Keratinocyte (primary cell): ENCODE measurements around the gene ADAMTS9. TPM values are rescaled to one million over a fixed set of nuclear protein-coding genes. Genes with fewer than 3 reads are reported as not detected.

Experiments used
- DNase-seq: peaks from one replicate; pipeline ENCODE4 v3.0.0-alpha.2; 2011; ENCODE audit warnings: low read depth, missing footprints, low spot score
- FAIRE-seq: peaks from 2 replicates; lab custom pipeline; 2011; peaks lifted over from hg19 to GRCh38; lab: Jason Lieb, UNC
- H2AFZ ChIP-seq: 2 replicates; pipeline ENCODE4 v1.6.0; 2012; ENCODE audit warnings: low read length, control low read depth, inconsistent platforms; ENCODE audit not compliant: control insufficient read depth
- H3K27ac ChIP-seq: 2 replicates; pipeline ENCODE4 v1.5.1; 2011; ENCODE audit warnings: low read length; ENCODE audit not compliant: control insufficient read depth, insufficient read depth
- H3K27me3 ChIP-seq: 3 replicates; pipeline ENCODE4 v1.6.0; 2011; ENCODE audit warnings: low read length; ENCODE audit not compliant: control insufficient read depth, insufficient read depth; ENCODE audit errors: extremely low read depth
- H3K36me3 ChIP-seq, 2 experiments: 2 replicates in 1 of 2; 3 replicates in 1 of 2; pipeline ENCODE4 v1.5.1; 2011; ENCODE audit warnings: low read length in 2 of 2, mild to moderate bottlenecking in 1 of 2; ENCODE audit not compliant: control insufficient read depth in 2 of 2, insufficient read depth in 2 of 2; ENCODE audit errors: extremely low read depth in 1 of 2
- H3K4me1 ChIP-seq: 3 replicates; pipeline ENCODE4 v1.5.1; 2011; ENCODE audit warnings: low read length; ENCODE audit not compliant: control insufficient read depth, insufficient read depth; ENCODE audit errors: extremely low read depth
- H3K4me2 ChIP-seq: 3 replicates; pipeline ENCODE4 v1.6.0; 2011; ENCODE audit warnings: low read depth, low read length; ENCODE audit not compliant: control insufficient read depth, insufficient read depth; ENCODE audit errors: extremely low read depth
- H3K4me3 ChIP-seq, 3 experiments: fragments of 200-600 bp in 1 of 3; sonication (generic) in 1 of 3; 2 replicates in 2 of 3; 3 replicates in 1 of 3; pipeline ENCODE4 v1.5.1; 2011 to 2016; ENCODE audit warnings: low read length in 3 of 3, mild to moderate bottlenecking in 3 of 3, control low read depth in 2 of 3, inconsistent platforms in 1 of 3, low read depth in 1 of 3, mixed read lengths in 1 of 3, mixed run types in 1 of 3, moderate library complexity in 1 of 3; ENCODE audit not compliant: control insufficient read depth in 2 of 3, insufficient read depth in 2 of 3; ENCODE audit errors: extremely low read depth in 1 of 3
- H3K79me2 ChIP-seq: 2 replicates; pipeline ENCODE4 v1.6.0; 2012; ENCODE audit warnings: low read length; ENCODE audit not compliant: control insufficient read depth, insufficient read depth
- H3K9ac ChIP-seq: 3 replicates; pipeline ENCODE4 v1.6.0; 2011; ENCODE audit warnings: low read length; ENCODE audit not compliant: control insufficient read depth, insufficient read depth; ENCODE audit errors: extremely low read depth
- H3K9me1 ChIP-seq: 3 replicates; pipeline ENCODE4 v1.6.0; 2011; ENCODE audit warnings: low read length; ENCODE audit not compliant: control insufficient read depth, insufficient read depth; ENCODE audit errors: extremely low read depth
- H3K9me3 ChIP-seq: 2 replicates; pipeline ENCODE4 v1.5.1; 2012; ENCODE audit warnings: low read depth, low read length; ENCODE audit not compliant: control insufficient read depth
- H4K20me1 ChIP-seq: 3 replicates; pipeline ENCODE4 v1.6.0; 2011; ENCODE audit warnings: low read length; ENCODE audit not compliant: control insufficient read depth, insufficient read depth; ENCODE audit errors: extremely low read depth
- CTCF ChIP-seq, 3 experiments: IDR thresholded peaks in 1 of 3; conservative IDR thresholded peaks in 1 of 3; optimal IDR thresholded peaks in 1 of 3; 2 replicates in 2 of 3; 3 replicates in 1 of 3; pipeline versions ENCODE3 to v1.5.1; 2011; ENCODE audit warnings: low read length in 3 of 3, mild to moderate bottlenecking in 3 of 3, moderate library complexity in 2 of 3, control low read depth in 1 of 3, inconsistent platforms in 1 of 3; ENCODE audit not compliant: insufficient read depth in 2 of 3; ENCODE audit errors: extremely low read depth in 1 of 3
- EZH2 ChIP-seq: IDR thresholded peaks from one replicate; pipeline ENCODE4 v1.6.1; 2012; ENCODE audit warnings: inconsistent platforms, mild to moderate bottlenecking, low read length, moderate library complexity
- dilution Hi-C: fragments of 300-500 bp; cut with MboI; formaldehyde crosslinking; loops from one replicate; pipeline ENCODE4 v1.7.0; 2020; ENCODE audit warnings: low sequenced_read_pairs; ENCODE audit not compliant: extremely low pct_ligation_motif_present
- polyA plus RNA-seq, 5 experiments: library from polyadenylated mRNA; depleted of rRNA in 3 of 5; stranded (reverse) in 3 of 5; stranded (forward) in 1 of 5; unstranded in 1 of 5; fragments of >200 nt; gene quantifications; 1 replicate in 1 of 5; 2 replicates in 3 of 5; 3 replicates in 1 of 5; pipeline versions ENCODE4 v1.2.1 to v1.2.3, GENCODE V29; 2011 to 2012; ENCODE audit warnings: missing spikeins in 2 of 5, low read depth in 1 of 5, low replicate concordance in 1 of 5

The ADAMTS9 gene
- polyA plus RNA-seq, 1 donor (not counting 4 experiments of a cell fraction or from before 2014, with no cell fraction given): 0.43 TPM

- Histone ChIP-seq H3K4me2 (no peak overlapping the region), H3K36me3 (no peaks in the 10 kb centered on the region), H3K4me1 (no peaks in the 10 kb centered on the region), H4K20me1 (no peaks in the 10 kb centered on the region), H2AFZ (no peak overlapping the region), H3K27ac (no peak overlapping the region), H3K27me3 (no peaks in the 10 kb centered on the region), H3K9me3 (no peaks in the 10 kb centered on the region), H3K9ac (no peak overlapping the region), H3K9me1 (no peaks in the 10 kb centered on the region), H3K79me2 (no peaks in the 10 kb centered on the region), H3K4me3 (no peak overlapping the region)
- FAIRE-seq (no peak), DNase-seq (no peak)
- TF ChIP-seq EZH2 (no peak), CTCF (optimal IDR thresholded peaks at IDR 0.05 in 1 of 3, IDR thresholded peaks at IDR 0.05 in 1 of 3, conservative IDR thresholded peaks at IDR 0.05 in 1 of 3; ENCODE audit: extremely low read depth in 1 of 3, insufficient read depth in 2 of 3, low read length in 3 of 3) (no peak)
- dilution Hi-C loops: no loop called here
Observed at GRCh38 chr3:64509206-64509605, 178.6 kb downstream of the ADAMTS9 start.

- DNase-seq (no peak), FAIRE-seq (no peak)
- H2AFZ ChIP-seq: no peak overlapping the region
- H3K4me2 ChIP-seq: no peak overlapping the region
- no peaks in the 10 kb centered on the region for H3K27me3 ChIP-seq
- TF ChIP-seq EZH2: no peak
- no peak for TF ChIP-seq CTCF (optimal IDR thresholded peaks at IDR 0.05 in 1 of 3, IDR thresholded peaks at IDR 0.05 in 1 of 3, conservative IDR thresholded peaks at IDR 0.05 in 1 of 3; ENCODE audit: extremely low read depth in 1 of 3, insufficient read depth in 2 of 3, low read length in 3 of 3)
- H3K9ac ChIP-seq: no peak overlapping the region
- H4K20me1 ChIP-seq: no peaks in the 10 kb centered on the region
- H3K36me3 ChIP-seq: no peaks in the 10 kb centered on the region
- H3K9me1 ChIP-seq: no peaks in the 10 kb centered on the region
- dilution Hi-C loops: no loop called here
- no peak overlapping the region for H3K27ac ChIP-seq
- no peaks in the 10 kb centered on the region for H3K4me1 ChIP-seq
- no peaks in the 10 kb centered on the region for H3K79me2 ChIP-seq
- H3K4me3 ChIP-seq: no peak overlapping the region
- no peaks in the 10 kb centered on the region for H3K9me3 ChIP-seq
Observed at GRCh38 chr3:64508140-64508539, 179.7 kb downstream of the ADAMTS9 start.
